Activated effector memory CD4-positive, alpha-beta T cell treated with anti-CD3 and anti-CD28 coated beads, Interleukin-2, amount 50 U/mL, for 16 hours (primary cell): Measurements from ENCODE around the gene TLCD3B.

Experiments
- DNase-seq: peaks from one replicate; pipeline ENCODE4 v3.0.0-alpha.2; 2020

The TLCD3B gene

GRCh38 chr16:30003670-30004423 lies 27.2 kb downstream of the TLCD3B start:
- DNase-seq, result no peak

DNA sequence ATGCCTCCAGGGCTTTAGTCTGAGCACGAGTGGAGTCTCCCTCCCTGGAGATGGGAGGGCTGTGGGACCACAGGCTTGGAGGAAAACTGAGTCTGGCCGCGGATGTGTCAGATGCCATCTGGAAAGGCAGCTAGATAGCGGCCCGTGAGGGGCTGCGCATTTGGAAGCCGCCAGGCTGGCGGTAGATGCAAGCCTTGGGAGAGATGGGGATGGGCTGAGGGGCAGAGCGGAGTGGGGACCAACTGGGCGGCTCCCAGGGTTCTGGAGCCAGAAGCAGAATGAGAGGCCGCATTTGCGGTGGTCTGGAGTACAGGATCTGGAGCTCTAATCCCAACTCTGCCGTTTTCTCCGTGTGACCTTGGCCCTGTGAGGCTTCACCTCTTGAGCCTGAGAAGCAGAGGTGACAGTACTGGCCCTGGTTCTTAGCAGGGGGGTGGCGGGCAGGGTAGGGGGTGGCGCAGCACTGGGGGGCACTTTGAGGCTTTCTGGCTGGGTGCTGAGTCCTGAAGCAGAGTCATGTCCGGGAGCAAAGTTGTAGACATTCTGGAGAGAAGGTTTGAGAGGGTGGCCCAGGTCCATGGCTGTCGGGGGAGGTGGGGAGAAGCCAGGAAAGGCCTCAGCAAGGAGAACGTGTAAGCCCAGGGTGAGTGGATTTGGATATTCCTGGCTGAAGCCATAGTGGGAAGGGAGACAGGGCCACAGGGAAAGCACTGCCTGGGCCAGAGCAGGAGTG lies 28.3 kb downstream of the TLCD3B start:
- no peak for DNase-seq

GRCh38 chr16:30000735-30001631 lies 30.1 kb downstream of the TLCD3B start:
- no peak for DNase-seq

DNA sequence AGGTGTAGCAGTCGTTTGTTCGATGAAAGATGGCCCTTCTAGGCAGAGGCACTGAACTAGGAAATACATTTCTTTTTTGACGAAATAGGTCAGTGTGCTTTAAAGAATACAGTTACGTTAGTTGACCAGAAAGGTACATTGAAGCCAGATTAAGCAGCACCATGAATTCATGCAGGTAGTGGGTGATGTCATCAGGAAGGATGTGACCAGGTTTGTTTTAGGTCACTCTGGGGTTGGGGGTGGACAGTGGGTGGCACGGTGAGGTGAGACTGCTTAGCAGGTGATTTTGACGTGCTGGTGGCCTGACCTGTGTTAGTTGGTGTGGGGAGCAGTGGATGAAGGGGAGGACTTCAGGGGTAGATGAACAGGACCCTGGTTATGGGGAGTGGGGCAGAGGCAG lies 31.5 kb downstream of the TLCD3B start:
- DNase-seq, result no peak

GRCh38 chr16:29996766-29997250 lies 34.3 kb downstream of the TLCD3B start:
- no peak for DNase-seq

- DNase-seq, result peak; percentile 100
Observed at GRCh38 chr16:29995911-29996765, 34.9 kb downstream of the TLCD3B start, which contains the start of gene INO80E. Gene INO80E (plus strand): TSS chr16:29996241. CDS start chr16:29996311, 70 bp downstream.

- DNase-seq, result peak; percentile 95
Observed at GRCh38 chr16:29995324-29995910, 35.7 kb downstream of the TLCD3B start, which contains the start of gene HIRIP3. Gene HIRIP3 (minus strand): TSS chr16:29995617. CDS start chr16:29995605, 12 bp downstream.

DNA sequence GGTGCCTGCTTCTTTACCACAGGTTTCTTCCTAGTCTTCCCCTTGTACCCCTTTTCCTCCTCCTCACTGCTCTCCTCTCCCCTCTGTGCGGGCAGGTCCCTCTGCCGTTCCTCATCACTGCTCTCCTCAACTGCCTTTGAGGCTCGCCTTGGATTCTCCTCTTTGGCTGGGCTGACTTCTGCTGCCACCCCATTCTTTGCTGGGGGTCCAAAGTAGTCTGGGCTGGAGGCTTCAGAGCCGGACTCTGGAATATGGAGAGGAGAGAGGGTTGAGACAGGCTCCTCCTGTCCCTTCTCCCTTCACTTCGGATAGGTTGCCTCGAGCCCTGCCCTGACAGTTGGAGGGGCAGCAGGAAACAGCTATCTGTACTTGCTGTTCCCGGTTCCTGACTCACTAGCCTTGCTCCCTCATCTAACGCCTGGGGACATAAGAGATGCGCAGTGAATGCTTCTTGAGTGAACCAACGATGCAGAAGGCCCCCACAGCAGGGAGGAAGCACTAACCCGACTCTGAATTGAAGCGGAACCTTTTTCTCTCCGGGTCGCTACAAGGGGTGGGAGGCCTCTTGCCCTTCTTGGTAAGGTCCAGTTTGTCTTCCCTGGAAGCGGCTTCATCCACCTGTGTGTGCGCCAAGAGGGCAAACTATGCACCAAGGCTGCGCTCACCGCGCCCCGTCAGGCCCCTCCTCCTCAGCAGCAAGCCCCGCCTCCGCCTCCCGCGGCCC lies 36.3 kb downstream of the TLCD3B start:
- peak; percentile 90 for DNase-seq

DNA sequence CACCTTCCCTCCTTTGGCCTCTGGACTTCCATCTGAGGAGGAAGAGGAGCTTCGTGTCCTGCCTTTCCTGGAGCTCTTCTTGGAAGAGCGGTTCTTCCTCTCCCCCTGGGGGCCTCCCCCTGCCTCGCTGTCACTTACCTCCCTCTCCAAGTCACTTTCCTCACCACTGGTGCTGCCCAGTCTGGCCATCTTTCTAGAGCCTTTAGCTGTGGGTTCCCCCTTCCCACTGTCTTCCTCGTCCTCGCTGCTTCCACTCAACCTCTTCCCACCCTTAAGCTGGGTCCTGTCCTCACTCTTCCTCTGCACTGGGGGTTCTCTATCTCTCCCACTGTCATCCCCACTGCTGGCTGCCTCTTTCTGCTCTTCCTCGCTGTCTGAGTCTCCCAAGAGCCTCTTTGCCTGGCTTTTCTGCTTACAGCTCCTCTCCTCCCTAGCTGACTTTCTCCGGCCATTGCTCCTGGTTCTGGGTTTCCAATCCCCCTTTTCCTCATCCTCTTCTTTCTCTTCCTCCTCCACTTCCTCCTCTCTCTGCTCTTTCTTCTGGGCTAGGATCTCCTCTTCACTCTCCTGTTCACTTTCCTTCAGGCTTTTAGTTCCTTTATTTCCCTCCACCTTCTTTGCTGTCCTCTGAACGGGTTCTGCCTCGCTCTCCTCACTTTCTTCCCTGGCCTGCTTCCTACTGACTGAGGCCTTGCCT lies 37.0 kb downstream of the TLCD3B start:
- no peak for DNase-seq

- DNase-seq, result no peak
Observed at GRCh38 chr16:29993191-29993902, 37.7 kb downstream of the TLCD3B start.

- no peak for DNase-seq
Observed at GRCh38 chr16:29992344-29992967, 38.6 kb downstream of the TLCD3B start.

DNA sequence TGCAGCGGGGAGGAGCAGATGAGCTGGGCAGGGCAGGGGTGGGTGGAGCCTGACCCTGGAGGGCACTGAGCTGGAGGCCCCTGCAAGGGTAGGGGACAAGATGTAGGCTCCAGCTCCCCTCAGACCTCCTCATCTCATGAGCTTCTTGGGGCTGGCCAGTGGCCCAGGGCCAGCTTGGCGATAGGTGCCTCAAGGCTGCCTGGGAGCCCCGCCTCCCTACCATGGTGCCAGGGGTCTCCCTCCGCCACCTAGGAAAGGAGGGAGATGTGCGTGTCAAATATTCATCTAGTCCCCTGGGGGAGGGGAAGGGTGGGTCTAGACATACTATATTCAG lies 39.5 kb downstream of the TLCD3B start:
- DNase-seq, result no peak

DNA sequence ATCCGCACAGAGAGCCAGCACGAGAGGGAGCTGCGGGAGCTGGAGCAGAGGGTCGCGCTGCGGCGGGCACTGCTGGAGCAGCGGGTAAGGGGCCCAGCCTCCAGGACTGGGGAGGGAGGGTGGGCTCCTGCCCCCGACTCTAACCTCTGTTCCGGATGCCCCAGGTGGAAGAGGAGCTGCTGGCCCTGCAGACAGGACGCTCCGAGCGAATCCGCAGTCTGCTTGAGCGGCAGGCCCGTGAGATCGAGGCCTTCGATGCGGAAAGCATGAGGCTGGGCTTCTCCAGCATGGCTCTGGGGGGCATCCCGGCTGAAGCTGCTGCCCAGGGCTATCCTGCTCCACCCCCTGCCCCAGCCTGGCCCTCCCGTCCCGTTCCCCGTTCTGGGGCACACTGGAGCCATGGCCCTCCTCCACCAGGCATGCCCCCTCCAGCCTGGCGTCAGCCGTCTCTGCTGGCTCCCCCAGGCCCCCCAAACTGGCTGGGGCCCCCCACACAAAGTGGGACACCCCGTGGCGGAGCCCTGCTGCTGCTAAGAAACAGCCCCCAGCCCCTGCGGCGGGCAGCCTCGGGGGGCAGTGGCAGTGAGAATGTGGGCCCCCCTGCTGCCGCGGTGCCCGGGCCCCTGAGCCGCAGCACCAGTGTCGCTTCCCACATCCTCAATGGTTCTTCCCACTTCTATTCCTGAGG lies 40.0 kb downstream of the TLCD3B start:
- DNase-seq, result no peak

- DNase-seq, result no peak
Observed at GRCh38 chr16:29990034-29990433, 41.0 kb downstream of the TLCD3B start.

GRCh38 chr16:29989111-29989858 lies 41.8 kb downstream of the TLCD3B start:
- no peak for DNase-seq

GRCh38 chr16:29988346-29989075 lies 42.6 kb downstream of the TLCD3B start:
- no peak for DNase-seq
